Natural killer cell (primary cell): Measurements from ENCODE around the gene TBX6. TPM values are rescaled to one million over a fixed set of nuclear protein-coding genes. Genes with fewer than 3 reads are reported as not detected.

Experiments used
- ATAC-seq, 3 donors: fragments of 150-1000 bp in 2 of 3; fragments of 200-7000 bp in 1 of 3; cut with Tn5 transposase; 1 replicate in 1 of 3; 2 replicates in 2 of 3; pipeline ENCODE4 v1.10.0; 2021; ENCODE audit warnings: mild to moderate bottlenecking in 2 of 3, moderate library complexity in 2 of 3
- DNase-seq, 2 donors: peaks; one replicate each; pipeline versions ENCODE4 v3.0.0 to v3.0.0-alpha.2; 2013 to 2021; ENCODE audit warnings: mixed read lengths in 1 of 2
- H3K27ac ChIP-seq: one replicate; pipeline ENCODE4 v1.5.1; 2013; ENCODE audit warnings: mild to moderate bottlenecking, low read length
- H3K27me3 ChIP-seq: one replicate; pipeline ENCODE4 v1.6.1; 2013; ENCODE audit warnings: low read length; ENCODE audit not compliant: control insufficient read depth, insufficient read depth
- H3K36me3 ChIP-seq: one replicate; pipeline ENCODE4 v1.6.1; 2013; ENCODE audit warnings: low read length; ENCODE audit not compliant: control insufficient read depth, insufficient read depth
- H3K4me1 ChIP-seq: one replicate; pipeline ENCODE4 v1.6.1; 2013; ENCODE audit warnings: low read length; ENCODE audit not compliant: control insufficient read depth, insufficient read depth
- H3K4me3 ChIP-seq: one replicate; pipeline ENCODE4 v1.5.1; 2013; ENCODE audit warnings: low read length
- H3K9me3 ChIP-seq: one replicate; pipeline ENCODE4 v1.6.1; 2013; ENCODE audit warnings: low read length; ENCODE audit not compliant: control insufficient read depth, insufficient read depth
- H3K27ac Mint-ChIP-seq, 2 donors: one replicate each; pipeline ENCODE4 v1.8.0; 2022; ENCODE audit warnings: mild to moderate bottlenecking in 2 of 2, mixed read lengths in 2 of 2, moderate library complexity in 1 of 2
- H3K27me3 Mint-ChIP-seq, 2 donors: one replicate each; pipeline ENCODE4 v1.8.0; 2022; ENCODE audit warnings: low read depth in 2 of 2, mixed read lengths in 2 of 2
- H3K36me3 Mint-ChIP-seq: one replicate; pipeline ENCODE4 v1.8.0; 2022; ENCODE audit warnings: mixed read lengths
- H3K4me1 Mint-ChIP-seq, 2 donors: one replicate each; pipeline ENCODE4 v1.8.0; 2022; ENCODE audit warnings: mixed read lengths in 2 of 2
- H3K4me3 Mint-ChIP-seq: one replicate; pipeline ENCODE4 v1.8.0; 2022; ENCODE audit warnings: mild to moderate bottlenecking, moderate library complexity, mixed read lengths
- H3K9me3 Mint-ChIP-seq, 2 donors: one replicate each; pipeline ENCODE4 v1.8.0; 2022; ENCODE audit warnings: mixed read lengths in 2 of 2
- CTCF ChIP-seq: fragments of 200-600 bp; IDR thresholded peaks from one replicate; pipeline ENCODE4 v1.8.0; 2022; ENCODE audit warnings: antibody characterized with exemption
- WGBS: methylation state at CpG from one replicate; pipeline ENCODE4 v1.1.7; 2013; ENCODE audit warnings: missing lambda C conversion rate; ENCODE audit not compliant: insufficient coverage; 5-methylcytosine and 5-hydroxymethylcytosine counted together
- intact Hi-C: fragments of 100-400 bp; cut with micrococcal nuclease; formaldehyde crosslinking; loops from one replicate; pipeline ENCODE4 v1.14.2; 2022
- total RNA-seq, 4 donors: library from RNA; stranded (reverse); fragments of 120-200 nt in 1 of 4; gene quantifications; one replicate each; pipeline versions ENCODE4 v1.2.3 to v1.2.4, GENCODE V29; 2013 to 2022

Gene TBX6
- total RNA-seq, 3 donors from 2014 or later (not counting 1 experiment from before 2014, with no cell fraction given): 0.91 to 1.1 (median 0.98) TPM

GRCh38 chr16:30092373-30093010 is 768 bp upstream of the TBX6 start:
- Mint-ChIP-seq H3K9me3 (peaks cover 0 to 1% of the 10 kb centered on the region in 2 donors), H3K27ac (peak overlapping the region; percentile 91 to 93), H3K4me3 (peak overlapping the region; percentile 88), H3K36me3 (peaks cover 2% of the 10 kb centered on the region), H3K27me3 (no peaks in the 10 kb centered on the region), H3K4me1 (peaks cover 28 to 47% of the 10 kb centered on the region in 2 donors)
- H3K9me3 ChIP-seq: peaks cover 12% of the 10 kb centered on the region
- peaks cover 55% of the 10 kb centered on the region for H3K4me1 ChIP-seq
- peak; percentile 16 to 59 (median 25) for ATAC-seq
- TF ChIP-seq CTCF: peak; percentile 24
- peak; percentile 62 to 84 for DNase-seq
- peak overlapping the region; percentile 65 for H3K4me3 ChIP-seq
- peaks cover 12% of the 10 kb centered on the region for H3K36me3 ChIP-seq
- intact Hi-C loops: loop anchor here (1.0 kb wide), 1 partner anchor 28 kb away; no protein-coding TSS in a partner anchor
- H3K27me3 ChIP-seq: no peaks in the 10 kb centered on the region
- H3K27ac ChIP-seq: peak overlapping the region; percentile 69
- 3% methylated on average over 21 of the region's 22 CpGs for WGBS

- H3K4me3 ChIP-seq: no peak overlapping the region
- TF ChIP-seq CTCF: no peak
These were observed 953 bp downstream of the TBX6 start for GRCh38 chr16:30090610-30091331.

GRCh38 chr16:30088832-30089624 is 2.7 kb downstream of the TBX6 start:
- DNase-seq (no peak), ATAC-seq (no peak)
- intact Hi-C loops: no loop called here
- Histone ChIP-seq H3K9me3 (no peaks in the 10 kb centered on the region), H3K27ac (no peak overlapping the region), H3K4me1 (peaks cover 33% of the 10 kb centered on the region), H3K4me3 (no peak overlapping the region), H3K36me3 (peaks cover 20% of the 10 kb centered on the region), H3K27me3 (no peaks in the 10 kb centered on the region)
- TF ChIP-seq CTCF: no peak
- Mint-ChIP-seq H3K36me3 (no peaks in the 10 kb centered on the region), H3K27ac (no peak overlapping the region), H3K9me3 (no peaks in the 10 kb centered on the region), H3K4me3 (peak overlapping the region; percentile 25), H3K27me3 (no peaks in the 10 kb centered on the region), H3K4me1 (peaks cover 18 to 23% of the 10 kb centered on the region in 2 donors)
- 96% methylated on average over 22 of the region's 22 CpGs for WGBS

More at GRCh38 chr16:30090610-30091331, 953 bp downstream of the TBX6 start:
- Histone ChIP-seq H3K36me3 (peaks cover 12% of the 10 kb centered on the region), H3K27me3 (no peaks in the 10 kb centered on the region), H3K27ac (no peak overlapping the region), H3K4me1 (peaks cover 48% of the 10 kb centered on the region), H3K9me3 (no peaks in the 10 kb centered on the region)
- DNase-seq: no peak
- H3K27ac Mint-ChIP-seq: no peak overlapping the region
- no peaks in the 10 kb centered on the region for H3K9me3 Mint-ChIP-seq
- H3K4me3 Mint-ChIP-seq: peak overlapping the region; percentile 50
- WGBS: 87% methylated on average over 26 of the region's 26 CpGs
- no peaks in the 10 kb centered on the region for H3K27me3 Mint-ChIP-seq
- H3K36me3 Mint-ChIP-seq: no peaks in the 10 kb centered on the region
- intact Hi-C loops: loop anchor here (1.0 kb wide), 1 partner anchor 538 kb away; no protein-coding TSS in a partner anchor
- peaks cover 28 to 39% of the 10 kb centered on the region in 2 donors for H3K4me1 Mint-ChIP-seq
- ATAC-seq: no peak
